HCT116 (cell line): Measurements from ENCODE around the gene SDF2L1. TPM values are rescaled to one million over a fixed set of nuclear protein-coding genes. Genes with fewer than 3 reads are reported as not detected.
A peak's percentile ranks its signal among the peaks of the same experiment; 100 is the strongest.

ENCODE experiments used
- ATAC-seq: fragments of 200-7000 bp; cut with Tn5 transposase; 2 replicates; pipeline ENCODE4 v1.9.1; 2020; ENCODE audit warnings: mild to moderate bottlenecking, moderate library complexity
- BruUV-seq: library from RNA; stranded (reverse); fragments of 400-500 nt; replicated peaks from 2 replicates; lab custom pipeline; 2021; lab: Mats Ljungman, UMichigan
- CTCF ChIA-PET: fragments of 300-600 bp; sonication (Branson Sonifier 250); formaldehyde crosslinking; loops from one replicate; lab custom pipeline; 2021; ENCODE audit warnings: antibody characterized with exemption; lab: Charles Lee
- POLR2A ChIA-PET: fragments of 300-600, 350-600 bp; sonication (Branson Sonifier 250); formaldehyde crosslinking; loops from one replicate; lab custom pipeline; 2021; ENCODE audit warnings: antibody characterized with exemption; lab: Charles Lee
- RAD21 ChIA-PET, 2 experiments: fragments of 300-600 bp; sonication (Branson Sonifier 250); formaldehyde crosslinking; loops; one replicate each; lab custom pipeline; 2023; ENCODE audit warnings: low total read pairs in 2 of 2; ENCODE audit not compliant: uncharacterized antibody in 2 of 2, unreplicated experiment in 2 of 2, low non-redundant PET in 1 of 2; lab: Charles Lee
- DNase-seq: peaks from one replicate; pipeline ENCODE4 v3.0.0-alpha.2; 2010; ENCODE audit warnings: low read depth, low spot score
- H2AFZ ChIP-seq: fragments of 200-600 bp; shearing (Covaris generic), sonication (generic); 2 replicates; pipeline ENCODE4 v1.6.1; 2017; ENCODE audit warnings: low read depth, mixed run types, mixed read lengths, antibody characterized with exemption, low read length; ENCODE audit not compliant: poor library complexity, severe bottlenecking
- H3K27ac ChIP-seq: 2 replicates; pipeline ENCODE4 v1.5.1; 2012; ENCODE audit warnings: low read depth, low read length
- H3K27me3 ChIP-seq: fragments of 200-600 bp; sonication (generic); 2 replicates; pipeline ENCODE4 v1.6.1; 2016; ENCODE audit warnings: mixed run types, low read length, mixed read lengths; ENCODE audit not compliant: insufficient read depth
- H3K36me3 ChIP-seq, 2 experiments: fragments of 200-500 bp in 1 of 2; fragments of 200-600 bp in 1 of 2; sonication (Bioruptor generic) in 1 of 2; sonication (generic) in 1 of 2; 2 replicates each; pipeline versions ENCODE4 v1.5.1 to v1.6.1; 2014 to 2016; ENCODE audit warnings: low read length in 2 of 2, inconsistent platforms in 1 of 2, mixed read lengths in 1 of 2, mixed run types in 1 of 2; ENCODE audit not compliant: insufficient read depth in 2 of 2, control insufficient read depth in 1 of 2
- H3K4me1 ChIP-seq, 2 experiments: fragments of 200-600 bp in 1 of 2; sonication (generic) in 1 of 2; 2 replicates each; pipeline versions ENCODE4 v1.5.1 to v1.6.1; 2012 to 2017; ENCODE audit warnings: low read length in 2 of 2, inconsistent platforms in 1 of 2, mild to moderate bottlenecking in 1 of 2, mixed read lengths in 1 of 2, mixed run types in 1 of 2, moderate library complexity in 1 of 2; ENCODE audit not compliant: insufficient read depth in 2 of 2, control insufficient read depth in 1 of 2
- H3K4me2 ChIP-seq: fragments of 200-600 bp; sonication (generic); 2 replicates; pipeline ENCODE4 v1.6.1; 2017; ENCODE audit warnings: mixed run types, low read length, mixed read lengths
- H3K4me3 ChIP-seq, 2 experiments: fragments of 200-600 bp in 1 of 2; sonication (generic) in 1 of 2; replicated peaks in 1 of 2; 2 replicates each; pipeline ENCODE4 v1.5.1; 2011 to 2016; ENCODE audit warnings: low read length in 2 of 2, control low read depth in 1 of 2, low read depth in 1 of 2, mild to moderate bottlenecking in 1 of 2, mixed read lengths in 1 of 2, mixed run types in 1 of 2
- H3K79me2 ChIP-seq: fragments of 200-600 bp; sonication (generic); 2 replicates; pipeline ENCODE4 v1.6.1; 2017; ENCODE audit warnings: mild to moderate bottlenecking, mixed run types, low read length, moderate library complexity, mixed read lengths; ENCODE audit not compliant: insufficient read depth
- H3K9ac ChIP-seq: fragments of 200-600 bp; sonication (generic); 2 replicates; pipeline ENCODE4 v1.6.1; 2016; ENCODE audit warnings: low read length, mixed read lengths
- H3K9me2 ChIP-seq: fragments of 200-600 bp; sonication (generic), shearing (Covaris generic); 2 replicates; pipeline ENCODE4 v1.6.1; 2017; ENCODE audit warnings: mixed run types, mild to moderate bottlenecking, moderate library complexity; ENCODE audit not compliant: insufficient read depth
- H3K9me3 ChIP-seq, 2 experiments: fragments of 200-500 bp in 1 of 2; fragments of 200-600 bp in 1 of 2; sonication (Bioruptor generic) in 1 of 2; sonication (generic) in 1 of 2; 2 replicates each; pipeline ENCODE4 v1.6.1; 2014 to 2017; ENCODE audit warnings: low read length in 2 of 2, mixed read lengths in 2 of 2, inconsistent platforms in 1 of 2, low read depth in 1 of 2, mild to moderate bottlenecking in 1 of 2, mixed run types in 1 of 2, moderate library complexity in 1 of 2; ENCODE audit not compliant: control insufficient read depth in 1 of 2, insufficient read depth in 1 of 2
- H4K20me1 ChIP-seq: fragments of 200-600 bp; sonication (generic), shearing (Covaris generic); 2 replicates; pipeline ENCODE4 v1.6.1; 2017; ENCODE audit warnings: mixed run types, mild to moderate bottlenecking, moderate library complexity; ENCODE audit not compliant: insufficient read depth
- ATF3 ChIP-seq: IDR thresholded peaks from 2 replicates; pipeline ENCODE4 v1.6.1; 2012
- CEBPB ChIP-seq: IDR thresholded peaks from 2 replicates; pipeline ENCODE4 v1.6.1; 2012; ENCODE audit warnings: low read depth
- CTCF ChIP-seq, 3 experiments: fragments of 200-600 bp in 1 of 3; sonication (generic) in 1 of 3; IDR thresholded peaks in 2 of 3; conservative IDR thresholded peaks in 1 of 3; 2 replicates each; pipeline ENCODE4 v1.5.1; 2012 to 2017; ENCODE audit warnings: low read depth in 2 of 3, low read length in 2 of 3, antibody characterized with exemption in 1 of 3, borderline replicate concordance in 1 of 3, control low read depth in 1 of 3, mild to moderate bottlenecking in 1 of 3, mixed read lengths in 1 of 3, mixed run types in 1 of 3, moderate library complexity in 1 of 3; ENCODE audit not compliant: insufficient read depth in 1 of 3
- ELF1 ChIP-seq: IDR thresholded peaks from 2 replicates; pipeline ENCODE4 v1.6.1; 2012; ENCODE audit warnings: low read depth, borderline replicate concordance
- EZH2 ChIP-seq: fragments of 200-600 bp; sonication (generic); IDR thresholded peaks from 2 replicates; pipeline ENCODE4 v1.6.1; 2017; ENCODE audit warnings: antibody characterized with exemption, mixed run types
- EZH2phosphoT487 ChIP-seq: fragments of 200-600 bp; IDR thresholded peaks from 2 replicates; pipeline ENCODE4 v1.6.1; 2018; ENCODE audit warnings: antibody characterized with exemption, borderline replicate concordance
- FOSL1 ChIP-seq: IDR thresholded peaks from 2 replicates; pipeline ENCODE4 v1.6.1; 2012; ENCODE audit warnings: low read depth
- JUND ChIP-seq: IDR thresholded peaks from 2 replicates; pipeline ENCODE4 v1.6.1; 2012
- POLR2A ChIP-seq: IDR thresholded peaks from 2 replicates; pipeline ENCODE4 v1.7.0; 2011; ENCODE audit warnings: borderline replicate concordance; ENCODE audit not compliant: insufficient read depth, insufficient read length; ENCODE audit errors: extremely low read depth
- RAD21 ChIP-seq: IDR thresholded peaks from 2 replicates; pipeline ENCODE4 v1.6.1; 2012; ENCODE audit warnings: low read depth, mild to moderate bottlenecking
- REST ChIP-seq: IDR thresholded peaks from 2 replicates; pipeline ENCODE4 v1.6.1; 2012; ENCODE audit warnings: low read depth
- TCF7L2 ChIP-seq: IDR thresholded peaks from 2 replicates; pipeline ENCODE4 v1.7.0; 2011; ENCODE audit warnings: borderline replicate concordance, inconsistent platforms; ENCODE audit not compliant: insufficient read depth, insufficient read length; ENCODE audit errors: extremely low read depth
- YY1 ChIP-seq: IDR thresholded peaks from 2 replicates; pipeline ENCODE4 v1.6.1; 2011; ENCODE audit warnings: low read length, low read depth, moderate library complexity, mild to moderate bottlenecking; ENCODE audit not compliant: insufficient replicate concordance; ENCODE audit errors: extremely low read depth
- ZBTB33 ChIP-seq: IDR thresholded peaks from 2 replicates; pipeline ENCODE4 v1.6.1; 2011; ENCODE audit warnings: mild to moderate bottlenecking, low read length, moderate library complexity; ENCODE audit not compliant: insufficient replicate concordance; ENCODE audit errors: extremely low read depth
- ZFX ChIP-seq: fragments of 450-650 bp; IDR thresholded peaks from 2 replicates; pipeline ENCODE4 v1.6.1; 2017
- ZNF274 ChIP-seq: fragments of 200-500 bp; sonication (Bioruptor generic); IDR thresholded peaks from 2 replicates; pipeline ENCODE4 v1.6.1; 2014; ENCODE audit warnings: mild to moderate bottlenecking, low read depth, low read length, inconsistent platforms
- intact Hi-C: fragments of 100-400 bp; cut with micrococcal nuclease; formaldehyde crosslinking; loops from 2 replicates; pipeline ENCODE4 v1.10.0; 2022
- total RNA-seq: library from RNA; stranded (reverse); gene quantifications from one replicate; pipeline ENCODE4 v1.2.1, GENCODE V29; 2021; ENCODE audit not compliant: unreplicated experiment

The SDF2L1 gene
- total RNA-seq, 1 experiment from 2014 or later: 86.2 TPM

GRCh38 chr22:21641417-21641788 lies 699 bp upstream of the SDF2L1 start:
- Histone ChIP-seq H3K36me3 (peaks cover 3 to 8% of the 10 kb centered on the region in 2 experiments; a peak in 2 of 4 replicates), H3K79me2 (peaks cover 21% of the 10 kb centered on the region; the same call in 1 of the 2 replicates), H2AFZ (no peak overlapping the region), H3K27ac (peak overlapping the region; percentile 81), H3K9me3 (no peaks in the 10 kb centered on the region), H3K9me2 (no peaks in the 10 kb centered on the region), H3K9ac (peak overlapping the region; percentile 97), H4K20me1 (peaks cover 3% of the 10 kb centered on the region; the same call in 1 of the 2 replicates), H3K4me3 (peak overlapping the region; percentile 55 to 93), H3K27me3 (no peaks in the 10 kb centered on the region), H3K4me2 (peak overlapping the region; percentile 94), H3K4me1 (peaks cover 12 to 33% of the 10 kb centered on the region in 2 experiments)
- intact Hi-C loops: loop anchor here (2.0 kb wide), 1 partner anchor 75 kb away; the partner anchor contains the start of gene UBE2L3
- no peak for DNase-seq
- TSS peak; percentile 92 for BruUV-seq
- POLR2A ChIA-PET: interaction anchor here (0.6 to 3.3 kb wide), 7 partner anchors 8 to 68 kb away, joined by 3 to 43 read pairs (median 6); partner anchors contain the start of genes CCDC116, PPIL2 and YDJC
- ATAC-seq: peak; percentile 39
- RAD21 ChIA-PET: interaction anchor here (0.6 to 1.2 kb wide), 3 partner anchors 12 to 66 kb away, joined by 3 to 7 read pairs (median 5); no protein-coding TSS in a partner anchor
- TF ChIP-seq ZBTB33: no peak
- TF ChIP-seq ELF1: no peak
- peak; percentile 77 for TF ChIP-seq RAD21
- TF ChIP-seq ZNF274: no peak
- TF ChIP-seq REST: no peak
- peak; percentile 41 to 69 (median 52); a peak in 5 of 6 replicates for TF ChIP-seq CTCF (IDR thresholded peaks at IDR 0.05 in 2 of 3, conservative IDR thresholded peaks at IDR 0.05 in 1 of 3; ENCODE audit: borderline replicate concordance in 1 of 3, insufficient read depth in 1 of 3, low read depth in 2 of 3, low read length in 2 of 3)
- no peak for TF ChIP-seq ATF3
- TF ChIP-seq JUND: no peak
- no peak for TF ChIP-seq TCF7L2
- no peak for TF ChIP-seq ZFX
- no peak for TF ChIP-seq EZH2
- no peak for TF ChIP-seq POLR2A
- TF ChIP-seq YY1: peak; percentile 40
- TF ChIP-seq FOSL1: no peak
- TF ChIP-seq CEBPB: no peak
- TF ChIP-seq EZH2phosphoT487: no peak
- CTCF ChIA-PET: interaction anchor here (0.9 to 3.7 kb wide), 6 partner anchors 10 to 297 kb away, joined by 3 to 103 read pairs (median 10); partner anchors contain the start of genes CCDC116 and YDJC
